ENCODE results near the gene SLC6A4.
"Not testable (repeated sequence)": the region's sequence is repeated elsewhere in the genome, so short reads cannot be mapped to it uniquely, and the experiment has no call there.

Gene SLC6A4

DNA sequence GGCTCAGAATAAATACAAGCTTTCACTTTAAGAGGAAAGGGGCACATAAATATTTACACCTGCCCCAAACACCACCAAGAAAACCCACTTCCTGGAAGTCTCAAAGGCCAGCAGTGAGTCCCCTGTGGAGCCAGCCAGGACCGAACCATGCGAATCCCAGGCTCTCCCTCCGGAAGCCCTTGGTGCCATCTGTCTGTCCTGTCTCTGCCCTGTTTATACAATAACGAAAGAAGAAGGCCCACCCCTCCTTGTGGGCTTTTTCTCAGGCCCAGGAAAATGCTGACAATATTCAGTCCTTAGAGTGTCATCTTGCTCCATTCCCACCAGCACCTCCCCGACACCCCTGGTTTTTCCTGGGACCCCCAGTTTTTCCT lies 3.6 kb upstream of the SLC6A4 start:
- in situ Hi-C loops (cut with HindIII; ENCODE audit: low sequenced_read_pairs), result loop anchor here (5.0 kb wide), 2 partner anchors 42 to 132 kb away; no protein-coding TSS in a partner anchor

DNA sequence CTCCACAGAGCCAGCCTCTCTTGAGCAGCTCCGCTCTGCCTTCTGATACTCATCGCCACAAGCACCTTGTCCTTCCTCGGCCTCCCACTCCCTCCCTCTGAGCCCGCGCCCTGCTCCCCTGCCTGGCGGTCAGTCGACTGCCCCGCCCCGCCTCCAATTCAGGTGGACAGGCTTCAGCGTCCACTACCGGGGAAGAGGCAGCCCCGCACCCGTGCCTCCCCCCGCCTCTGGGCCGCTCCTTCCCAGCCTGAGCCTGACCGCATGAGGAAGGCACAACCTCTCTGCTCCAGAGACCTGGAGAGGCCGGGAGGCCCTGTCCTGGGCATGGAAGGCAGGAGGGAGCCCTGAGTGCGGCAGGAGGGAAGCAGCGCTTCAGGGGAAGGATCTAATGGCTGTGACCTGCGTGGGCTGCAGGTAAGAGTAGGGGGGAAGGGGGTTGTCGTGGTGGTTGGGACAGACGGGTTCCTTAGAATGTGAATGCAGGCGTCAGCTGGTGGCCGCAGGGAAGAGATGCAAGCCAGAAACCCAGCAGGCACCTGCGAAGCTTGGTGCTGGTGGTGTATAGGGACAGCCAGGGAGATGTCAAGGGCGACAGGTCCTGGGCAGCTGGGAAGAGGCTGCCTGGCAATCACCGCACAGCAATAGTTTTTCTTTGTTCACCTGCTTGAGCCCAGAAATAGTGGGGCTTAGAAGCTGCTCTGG lies 3.0 kb upstream of the SLC6A4 start:
- in situ Hi-C loops (cut with HindIII; ENCODE audit: low sequenced_read_pairs), result loop anchor here (5.0 kb wide), 2 partner anchors 41 to 131 kb away; no protein-coding TSS in a partner anchor

DNA sequence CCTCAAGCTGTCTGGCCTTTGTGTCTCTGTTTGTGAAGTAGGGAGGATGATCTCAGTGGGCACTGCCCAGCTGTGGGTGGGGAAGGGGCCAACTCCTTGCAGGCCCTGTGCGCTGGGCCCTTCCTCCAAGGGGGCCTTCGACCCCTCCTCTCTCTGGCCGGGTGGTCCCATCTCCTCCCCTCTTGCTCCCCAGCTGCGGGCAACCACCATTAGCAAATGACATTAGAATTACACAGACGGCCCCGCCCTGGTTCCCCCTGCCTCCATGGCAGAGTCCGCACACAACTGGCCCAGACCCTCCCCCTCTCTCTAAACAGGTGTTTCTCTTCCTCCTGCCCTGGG lies 2.5 kb upstream of the SLC6A4 start:
- in situ Hi-C loops (cut with HindIII; ENCODE audit: low sequenced_read_pairs), result loop anchor here (5.0 kb wide), 2 partner anchors 41 to 131 kb away; no protein-coding TSS in a partner anchor

DNA sequence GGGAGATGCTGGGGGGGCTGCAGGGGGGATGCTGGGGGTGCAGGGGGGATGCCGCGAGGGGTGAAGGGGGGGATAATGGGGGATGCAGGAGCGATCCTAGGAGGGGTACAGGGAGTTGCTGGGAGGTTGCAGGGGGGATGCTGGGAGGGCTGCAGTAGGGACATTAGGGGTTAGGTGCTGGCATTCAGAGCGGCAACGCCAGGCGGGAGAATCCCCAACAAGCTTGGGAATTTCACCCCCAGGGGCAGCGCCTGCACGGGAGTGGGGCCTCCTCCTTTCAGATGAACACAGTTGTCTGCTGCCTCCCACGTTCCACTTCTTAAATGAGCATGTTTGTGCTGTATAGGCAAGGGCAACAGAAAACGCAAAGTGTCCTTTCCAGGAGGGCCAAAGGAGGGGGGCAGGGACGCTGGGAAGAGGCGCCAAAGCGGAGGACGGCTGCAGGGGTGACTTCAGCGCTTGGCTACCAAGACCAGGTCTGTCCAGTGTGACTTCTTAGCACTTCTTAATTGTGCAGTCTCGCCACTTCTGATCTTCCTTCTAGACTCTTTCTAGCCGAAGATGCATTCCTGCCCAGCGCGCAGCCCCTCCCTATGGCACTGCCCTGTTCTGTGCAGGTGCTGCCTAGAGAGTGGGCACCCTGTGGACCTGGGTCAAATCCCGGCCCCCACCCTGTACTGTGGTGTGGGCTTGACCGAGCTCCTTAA lies 2.0 kb upstream of the SLC6A4 start:
- in situ Hi-C loops (cut with HindIII; ENCODE audit: low sequenced_read_pairs), result loop anchor here (5.0 kb wide), 2 partner anchors 40 to 130 kb away; no protein-coding TSS in a partner anchor

DNA sequence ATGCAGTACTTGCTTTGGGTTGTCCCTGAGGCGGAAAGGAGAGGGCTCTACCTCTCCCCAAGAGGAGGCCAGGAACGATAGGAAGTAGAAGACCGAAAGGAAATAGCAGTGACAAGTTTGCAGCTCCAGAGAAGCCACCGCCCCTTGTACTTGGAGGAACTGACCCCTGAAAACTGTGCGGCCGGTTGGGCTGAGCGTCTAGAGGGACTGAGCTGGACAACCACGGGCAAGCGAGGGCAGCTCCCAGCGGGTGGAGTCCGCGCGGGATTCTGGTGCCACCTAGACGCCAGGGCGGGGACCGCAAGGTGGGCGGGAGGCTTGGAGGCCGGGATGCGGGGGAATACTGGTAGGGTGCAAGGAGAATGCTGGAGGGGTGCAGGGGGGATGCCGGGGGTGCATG lies 1.3 kb upstream of the SLC6A4 start:
- in situ Hi-C loops (cut with HindIII; ENCODE audit: low sequenced_read_pairs), result loop anchor here (5.0 kb wide), 2 partner anchors 39 to 129 kb away; no protein-coding TSS in a partner anchor

DNA sequence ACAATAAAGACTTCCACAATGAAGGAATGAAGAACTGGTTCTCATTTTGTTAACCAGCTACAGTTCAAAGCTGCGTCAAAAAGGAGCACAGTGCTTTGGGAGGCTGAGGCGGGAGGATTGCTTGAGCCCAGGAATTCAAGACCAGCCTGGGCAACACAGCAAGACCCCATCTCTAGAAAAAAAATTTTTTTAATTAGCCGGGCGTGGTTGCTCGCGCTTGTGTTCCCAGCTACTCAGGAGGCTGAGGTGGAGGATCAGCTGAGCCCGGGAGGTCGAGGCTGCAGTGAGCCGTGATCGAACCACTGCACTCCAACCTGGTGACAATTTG lies 764 bp upstream of the SLC6A4 start:
- in situ Hi-C loops (cut with HindIII; ENCODE audit: low sequenced_read_pairs), result loop anchor here (5.0 kb wide), 2 partner anchors 39 to 129 kb away; no protein-coding TSS in a partner anchor

DNA sequence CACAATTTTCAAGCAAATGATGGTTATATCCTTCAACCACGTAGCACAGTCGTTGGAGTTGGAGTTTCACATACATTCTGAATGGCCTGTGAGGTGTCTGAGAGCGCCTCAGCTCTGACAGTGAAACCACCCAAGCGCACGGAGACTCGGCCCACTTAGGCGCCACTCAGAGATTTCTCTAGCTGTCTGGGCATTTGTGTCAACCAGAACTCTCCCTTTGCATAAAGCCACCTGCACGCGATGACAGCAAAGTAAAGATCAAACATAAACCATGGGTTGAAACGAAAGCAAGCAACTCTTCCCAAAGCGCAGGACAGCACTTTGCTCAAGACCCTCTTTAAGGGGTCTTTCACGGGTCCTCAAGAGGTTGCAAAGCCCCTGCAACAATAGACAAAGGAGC lies 533 bp downstream of the SLC6A4 start:
- in situ Hi-C loops (cut with HindIII; ENCODE audit: low sequenced_read_pairs), result loop anchor here (5.0 kb wide), 2 partner anchors 38 to 128 kb away; no protein-coding TSS in a partner anchor

DNA sequence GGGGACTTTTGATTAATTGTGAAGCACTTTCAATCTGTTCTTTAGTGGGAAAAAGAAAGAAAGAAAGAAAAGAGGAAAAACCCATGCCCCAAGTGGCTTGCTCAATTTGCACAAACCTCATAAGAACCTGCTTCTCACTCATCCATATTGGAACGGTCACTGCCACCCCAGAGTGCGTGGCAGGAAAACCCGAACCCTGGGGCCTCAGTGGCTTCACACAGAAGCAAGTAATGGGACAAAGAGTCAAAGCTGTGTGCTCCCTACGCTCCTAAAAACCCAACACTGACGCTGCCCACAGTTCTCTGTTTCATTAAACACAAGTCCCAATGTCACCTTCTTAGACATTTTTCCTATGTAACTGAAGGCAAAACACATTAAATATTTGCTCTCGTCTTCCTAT lies 1.2 kb downstream of the SLC6A4 start:
- in situ Hi-C loops (cut with HindIII; ENCODE audit: low sequenced_read_pairs), result no loop called here

DNA sequence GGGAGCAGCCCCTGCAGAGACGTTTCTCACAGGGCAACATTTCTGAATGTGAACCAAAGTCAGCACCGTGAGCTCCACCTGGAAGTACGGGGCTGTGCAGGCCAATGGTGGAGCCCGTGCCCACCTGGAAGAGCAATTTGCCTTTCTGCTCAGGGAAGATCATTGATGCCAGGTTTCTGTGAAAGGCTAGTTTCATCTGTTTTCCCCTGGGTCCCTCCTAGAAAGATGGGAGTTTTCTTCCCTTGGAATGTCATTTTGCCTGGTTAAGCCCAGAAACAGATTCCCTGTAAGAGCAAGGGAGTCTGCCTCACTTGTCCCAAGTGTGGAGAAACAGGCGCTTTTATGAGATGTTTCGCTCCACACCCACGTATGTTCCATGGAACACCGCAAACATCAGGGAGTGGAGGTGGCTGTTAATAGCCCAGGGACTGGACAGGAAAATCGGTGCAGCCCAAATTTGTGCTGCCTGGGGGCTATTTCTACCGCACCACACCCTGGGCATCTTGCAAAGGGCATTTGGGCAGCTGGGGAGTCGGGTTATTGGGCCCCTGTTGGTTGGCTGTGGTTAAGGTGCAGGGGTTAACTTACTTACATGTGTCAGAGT lies 2.6 kb downstream of the SLC6A4 start:
- in situ Hi-C loops (cut with HindIII; ENCODE audit: low sequenced_read_pairs), result no loop called here

DNA sequence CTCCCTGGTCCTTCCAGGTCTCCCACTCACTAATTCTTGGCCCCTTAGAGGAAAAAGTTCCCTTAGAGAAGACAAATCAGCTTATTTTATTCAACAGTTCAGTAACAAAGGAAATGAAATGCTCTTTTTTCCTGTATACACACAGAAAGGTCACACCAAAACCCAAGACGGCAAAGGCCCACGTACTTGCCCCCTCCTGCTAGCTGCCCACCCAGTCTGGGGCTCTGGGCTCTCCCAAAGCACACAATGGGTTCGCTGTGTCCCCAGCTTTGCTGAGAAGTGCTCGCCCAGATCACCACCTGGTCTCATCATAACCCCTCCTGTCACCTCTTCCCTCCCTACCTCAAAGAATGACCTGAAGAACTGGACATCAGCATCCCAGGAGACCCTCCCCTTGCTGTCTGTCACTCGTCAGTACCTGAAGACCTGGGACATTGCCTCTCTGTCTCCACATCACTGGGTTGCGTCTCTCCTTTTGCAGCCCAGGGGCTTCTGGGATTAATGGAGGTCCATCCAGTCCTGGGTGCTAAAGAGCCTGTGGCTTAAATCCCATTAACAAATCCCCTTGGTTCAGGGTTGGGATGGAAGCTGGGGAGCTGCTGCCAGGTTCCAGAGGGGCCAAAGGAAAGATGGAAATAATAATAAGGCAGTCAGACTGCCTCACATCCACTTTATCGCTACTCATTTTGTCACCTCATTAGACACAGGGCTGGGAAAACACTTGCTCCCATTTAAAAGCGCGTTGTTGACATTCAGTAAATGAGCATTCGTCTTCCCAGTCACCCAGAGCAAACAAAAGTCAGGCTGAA lies 3.3 kb downstream of the SLC6A4 start:
- in situ Hi-C loops (cut with HindIII; ENCODE audit: low sequenced_read_pairs), result no loop called here

DNA sequence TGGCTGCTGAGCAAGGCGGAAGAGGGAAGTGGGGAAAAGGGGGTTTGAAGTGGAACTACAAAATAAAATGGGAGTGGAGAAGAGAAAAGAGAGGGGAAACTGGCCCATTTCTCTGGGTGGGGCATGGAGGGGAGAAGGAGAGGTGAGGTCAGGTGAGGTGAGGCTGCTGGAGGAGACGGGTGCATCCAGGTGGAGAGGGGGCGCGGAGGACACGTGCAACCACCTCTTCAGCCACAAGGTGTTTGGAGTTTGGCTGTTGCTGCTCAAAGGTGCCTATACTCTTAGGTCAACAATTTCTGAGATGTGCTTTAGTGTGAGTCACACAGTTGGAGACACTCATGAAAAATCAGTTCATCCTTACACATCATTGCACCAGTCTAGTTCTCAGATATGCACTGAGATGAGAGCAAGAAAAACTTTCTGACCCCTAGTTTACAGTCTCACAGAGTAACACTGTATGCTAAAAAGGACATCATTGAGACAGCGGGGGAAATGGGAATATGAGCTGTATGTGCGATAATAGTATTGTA lies 4.8 kb downstream of the SLC6A4 start:
- in situ Hi-C loops (cut with HindIII; ENCODE audit: low sequenced_read_pairs), result no loop called here

DNA sequence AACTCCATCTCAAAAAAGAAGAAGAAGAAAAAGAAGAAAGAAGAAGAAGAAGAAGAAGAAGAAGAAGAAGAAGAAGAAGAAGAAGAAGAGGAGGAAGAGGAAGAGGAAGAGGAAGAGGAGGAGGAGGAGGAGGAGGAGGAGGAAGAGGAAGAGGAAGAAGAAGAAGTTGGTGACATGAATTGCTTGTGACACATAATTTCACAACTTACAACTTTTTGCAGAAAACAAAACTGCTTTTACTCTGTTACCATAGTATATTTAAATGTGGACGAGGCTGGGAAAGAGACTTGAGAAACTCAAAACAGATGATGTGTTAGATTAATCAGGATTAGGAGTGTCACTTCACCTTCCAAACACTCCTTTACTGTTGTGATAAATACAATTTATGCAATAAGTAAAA lies 5.5 kb downstream of the SLC6A4 start:
- in situ Hi-C loops (cut with HindIII; ENCODE audit: low sequenced_read_pairs), result not testable (repeated sequence)

DNA sequence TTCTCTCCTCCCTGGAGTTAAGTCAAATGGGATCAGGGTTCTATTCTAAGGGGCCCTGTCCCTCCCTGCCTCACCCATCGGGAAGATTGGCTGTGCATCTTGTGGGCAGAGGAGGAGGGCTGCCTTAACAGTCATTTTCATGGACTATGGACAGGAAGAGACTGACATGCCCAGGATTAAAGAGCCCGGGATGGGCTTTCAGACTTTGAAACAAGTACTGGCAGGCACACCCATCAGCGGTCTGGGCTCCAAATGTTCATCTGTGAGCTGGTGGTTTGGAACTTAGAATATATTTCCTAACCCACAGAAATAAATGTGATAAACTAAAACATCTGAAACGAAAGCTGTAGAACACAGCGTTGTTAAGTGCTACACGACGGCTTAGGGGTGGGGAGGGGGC lies 6.5 kb downstream of the SLC6A4 start:
- in situ Hi-C loops (cut with HindIII; ENCODE audit: low sequenced_read_pairs), result loop anchor here (5.0 kb wide), 1 partner anchor 98 kb away; no protein-coding TSS in a partner anchor

DNA sequence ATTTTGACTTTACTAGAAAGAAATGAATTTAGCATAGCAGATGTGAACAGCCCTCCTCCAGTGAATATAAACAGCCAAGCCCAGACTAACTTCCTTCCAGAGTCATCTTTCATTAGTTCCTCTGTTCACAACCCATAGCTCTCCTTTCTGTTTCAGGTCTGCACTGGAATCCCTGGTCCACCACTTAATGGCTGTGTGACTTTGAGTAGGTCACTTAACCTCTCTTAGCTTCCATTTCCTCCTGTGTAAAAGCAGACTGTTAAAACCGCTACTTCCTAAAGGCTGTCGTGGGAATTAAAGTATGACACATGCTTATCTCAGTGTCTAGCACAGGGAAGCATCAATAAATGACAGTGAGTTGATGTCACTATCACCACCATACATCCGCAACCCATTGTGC lies 7.5 kb downstream of the SLC6A4 start:
- in situ Hi-C loops (cut with HindIII; ENCODE audit: low sequenced_read_pairs), result loop anchor here (5.0 kb wide), 1 partner anchor 99 kb away; no protein-coding TSS in a partner anchor

DNA sequence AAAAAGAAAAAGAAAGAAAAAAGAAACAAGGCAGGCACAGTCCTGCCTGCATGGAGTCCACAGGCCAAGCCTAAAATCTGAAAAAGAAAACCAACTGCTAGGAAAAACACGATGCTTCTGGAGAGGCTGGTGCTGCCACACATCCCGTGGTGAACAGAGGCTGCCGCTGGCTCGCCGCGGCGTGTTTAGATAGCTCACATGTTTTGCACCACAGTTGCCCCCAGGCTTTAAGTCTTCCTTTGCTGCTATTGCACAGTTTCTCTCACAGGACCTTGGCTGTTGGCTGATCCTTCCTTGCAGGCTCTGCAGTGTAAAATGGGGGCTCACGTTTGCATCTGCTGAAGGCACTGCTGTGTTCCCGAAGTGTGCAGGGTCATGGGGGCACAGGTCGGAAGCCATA lies 8.6 kb downstream of the SLC6A4 start:
- in situ Hi-C loops (cut with HindIII; ENCODE audit: low sequenced_read_pairs), result loop anchor here (5.0 kb wide), 1 partner anchor 100 kb away; no protein-coding TSS in a partner anchor

DNA sequence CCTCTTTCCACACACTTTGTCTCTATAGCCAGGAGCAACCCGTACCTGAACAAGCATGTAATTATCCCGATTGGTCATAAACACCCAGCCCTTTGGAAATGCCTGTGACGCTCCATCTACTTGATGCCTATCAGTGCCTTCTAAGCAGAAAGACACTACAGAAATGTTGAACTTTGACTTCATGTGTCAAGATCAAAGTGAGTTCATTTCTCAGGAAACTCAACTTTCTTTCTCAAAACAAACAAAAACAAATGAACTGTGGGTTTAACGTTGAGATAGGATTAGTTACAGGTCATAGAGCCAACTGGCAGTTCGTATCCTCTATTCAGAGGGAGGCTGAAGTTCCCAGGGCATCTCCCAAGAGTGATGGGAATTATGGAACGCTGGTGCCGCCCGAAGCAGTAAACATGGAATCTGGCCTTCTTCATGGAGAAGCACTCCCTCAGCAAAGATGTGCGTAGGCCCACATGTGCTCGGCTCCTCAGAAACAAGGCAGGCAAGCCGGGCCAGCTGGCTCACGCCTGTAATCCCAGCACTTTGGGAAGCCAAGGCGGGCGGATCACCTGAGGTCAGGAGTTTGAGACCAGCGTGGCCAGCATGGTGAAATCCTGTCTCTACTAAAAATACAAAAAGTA lies 9.5 kb downstream of the SLC6A4 start:
- in situ Hi-C loops (cut with HindIII; ENCODE audit: low sequenced_read_pairs), result loop anchor here (5.0 kb wide), 1 partner anchor 101 kb away; no protein-coding TSS in a partner anchor

DNA sequence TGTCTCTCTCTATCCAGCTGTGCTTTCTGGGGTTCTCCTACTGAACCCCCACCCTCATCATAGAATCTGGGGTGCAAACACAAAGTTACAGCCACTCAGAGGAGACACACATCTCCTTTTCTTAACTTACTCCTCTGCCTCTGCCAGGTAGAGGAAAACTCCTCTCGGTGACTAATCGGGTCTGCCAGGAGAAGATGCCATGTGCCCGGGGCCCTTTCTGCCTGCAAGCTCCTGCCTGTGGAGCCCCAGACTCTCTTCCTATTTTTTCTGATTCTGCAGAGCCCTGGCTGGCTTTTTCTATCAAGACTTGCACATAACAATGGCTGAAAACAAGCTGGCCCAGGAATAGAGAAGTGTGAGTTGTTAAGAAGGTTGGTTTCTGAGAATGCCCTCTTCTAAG lies 10.4 kb downstream of the SLC6A4 start:
- in situ Hi-C loops (cut with HindIII; ENCODE audit: low sequenced_read_pairs), result loop anchor here (5.0 kb wide), 1 partner anchor 102 kb away; no protein-coding TSS in a partner anchor

DNA sequence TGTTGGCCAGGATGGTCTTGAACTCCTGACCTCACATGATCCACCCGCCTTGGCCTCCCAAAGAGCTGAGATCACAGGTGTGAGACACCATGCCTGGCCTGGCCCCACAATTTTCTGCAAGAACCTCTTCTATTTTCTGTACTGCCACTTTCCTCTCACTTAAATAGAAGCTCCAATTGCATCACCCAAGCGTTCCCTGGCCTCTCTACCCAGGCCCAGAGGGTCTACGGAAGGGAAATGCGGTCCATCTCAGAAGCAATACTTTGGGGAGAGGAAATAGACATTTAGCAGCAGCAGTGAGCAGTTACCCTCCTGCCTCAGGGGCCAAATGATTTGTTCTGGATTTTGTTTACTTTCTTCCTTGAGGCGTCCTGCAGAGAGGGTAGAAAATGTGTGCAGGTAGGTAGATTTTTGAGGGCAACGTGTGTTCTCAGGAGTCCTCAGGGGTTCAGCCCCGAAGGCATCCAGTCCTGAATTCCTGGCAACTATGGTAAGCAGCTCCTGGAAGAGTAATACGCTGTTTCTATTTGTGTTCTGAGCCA lies 11.0 kb downstream of the SLC6A4 start:
- in situ Hi-C loops (cut with HindIII; ENCODE audit: low sequenced_read_pairs), result no loop called here

DNA sequence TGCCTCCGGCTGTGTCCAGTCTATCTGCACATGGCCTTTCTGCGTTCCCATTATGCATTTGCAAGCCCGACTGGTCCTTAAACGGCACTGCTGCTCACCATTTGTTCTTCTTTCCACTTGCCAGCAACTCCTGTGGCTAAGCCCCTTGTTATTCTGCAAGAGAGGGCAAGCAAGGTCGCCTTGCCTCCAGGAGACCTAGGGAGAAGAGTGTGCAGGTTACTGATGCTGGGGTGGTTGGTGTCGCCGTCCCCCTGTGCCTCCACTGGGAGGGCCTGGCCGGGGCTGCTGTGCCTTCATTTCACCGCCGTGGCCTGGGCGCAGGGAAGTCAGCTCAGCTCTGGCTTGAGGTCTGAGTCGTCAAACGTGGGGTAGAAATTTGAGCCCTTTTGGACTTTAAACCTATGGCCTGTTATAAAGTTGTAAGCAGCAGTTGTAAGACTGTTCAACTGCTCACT lies 12.7 kb downstream of the SLC6A4 start:
- in situ Hi-C loops (cut with HindIII; ENCODE audit: low sequenced_read_pairs), result no loop called here

DNA sequence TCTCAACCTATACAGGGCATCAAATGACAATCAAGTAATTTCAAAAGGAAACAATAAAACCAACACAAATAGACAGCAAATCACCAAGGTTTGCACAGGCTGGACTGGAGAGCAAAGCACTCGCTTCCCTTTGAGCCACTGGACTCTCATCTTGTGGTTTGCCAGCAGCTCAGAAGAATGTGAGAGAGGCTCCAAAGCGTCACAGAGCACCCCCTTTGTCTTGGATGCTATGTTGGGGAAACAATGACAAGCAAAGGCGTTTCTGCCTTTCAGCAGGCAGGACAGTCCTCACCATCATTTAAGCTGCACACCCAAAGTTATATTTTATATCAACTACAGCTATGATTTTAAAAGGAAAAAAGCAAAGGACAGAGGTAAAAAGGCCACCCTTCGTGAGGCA lies 13.2 kb downstream of the SLC6A4 start:
- in situ Hi-C loops (cut with HindIII; ENCODE audit: low sequenced_read_pairs), result no loop called here

All from endothelial cell of hepatic sinusoid (primary cell).